HL-60 (cell line): ENCODE measurements around the gene MARCHF3.

ENCODE experiments used
- CTCF ChIP-seq: IDR thresholded peaks from one replicate; pipeline ENCODE4 v1.5.1; 2011; ENCODE audit warnings: low read length, control low read depth, inconsistent platforms; ENCODE audit not compliant: insufficient read depth
- GABPA ChIP-seq: IDR thresholded peaks from 2 replicates; pipeline ENCODE4 v1.6.1; 2012; ENCODE audit warnings: low read depth
- POLR2AphosphoS5 ChIP-seq: IDR thresholded peaks from 2 replicates; pipeline ENCODE4 v1.6.1; 2012; ENCODE audit warnings: low read depth
- REST ChIP-seq: IDR thresholded peaks from 2 replicates; pipeline ENCODE4 v1.6.1; 2012; ENCODE audit warnings: low read depth; ENCODE audit not compliant: insufficient replicate concordance

DNA sequence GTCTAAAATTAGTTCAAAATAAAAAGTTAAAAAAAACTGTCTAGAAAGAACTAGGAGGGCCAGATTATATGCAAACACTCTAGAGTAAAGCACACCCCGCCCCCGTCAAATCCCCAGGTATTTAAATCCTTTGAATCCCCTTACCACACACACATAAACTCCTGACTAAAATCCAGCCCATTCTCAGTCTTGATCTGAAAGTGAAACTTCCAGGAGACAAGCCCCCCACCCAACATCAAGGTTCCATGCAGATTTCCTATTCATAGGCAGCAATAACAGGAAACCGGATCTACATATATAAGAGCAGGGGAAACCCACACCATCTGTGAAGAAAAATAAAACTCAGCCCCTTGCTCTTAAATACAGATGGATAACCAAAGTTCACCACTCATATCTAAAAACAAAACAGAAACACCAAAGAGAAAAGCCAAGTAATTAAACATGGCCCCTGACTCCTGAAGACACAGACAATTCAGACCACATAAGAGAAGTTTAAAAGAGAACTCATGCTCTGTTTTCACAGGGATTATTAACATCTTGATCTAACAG is 42.3 kb downstream of the MARCHF3 start:
- TF ChIP-seq CTCF (no peak), REST (no peak), GABPA (no peak), POLR2AphosphoS5 (no peak)
